HG02840 (cell line): ENCODE data around the gene GRID1.

Source experiments
- ATAC-seq: cut with Tn5 transposase; IDR thresholded peaks from one replicate; pipeline ENCODE4 v1.9.1; 2021; ENCODE audit warnings: mild to moderate bottlenecking, moderate library complexity, moderate number of reproducible peaks; ENCODE audit not compliant: unreplicated experiment, low FRiP score

GRID1 gene

GRCh38 chr10:85925201-85925750 is 441.3 kb downstream of the GRID1 start:
- ATAC-seq = no peak

- no peak for ATAC-seq
These were observed 442.1 kb downstream of the GRID1 start for GRCh38 chr10:85924382-85925102.

- ATAC-seq = no peak
These were observed 444.1 kb downstream of the GRID1 start for GRCh38 chr10:85922356-85923129.

GRCh38 chr10:85921789-85922188 is 444.8 kb downstream of the GRID1 start:
- ATAC-seq = no peak

DNA sequence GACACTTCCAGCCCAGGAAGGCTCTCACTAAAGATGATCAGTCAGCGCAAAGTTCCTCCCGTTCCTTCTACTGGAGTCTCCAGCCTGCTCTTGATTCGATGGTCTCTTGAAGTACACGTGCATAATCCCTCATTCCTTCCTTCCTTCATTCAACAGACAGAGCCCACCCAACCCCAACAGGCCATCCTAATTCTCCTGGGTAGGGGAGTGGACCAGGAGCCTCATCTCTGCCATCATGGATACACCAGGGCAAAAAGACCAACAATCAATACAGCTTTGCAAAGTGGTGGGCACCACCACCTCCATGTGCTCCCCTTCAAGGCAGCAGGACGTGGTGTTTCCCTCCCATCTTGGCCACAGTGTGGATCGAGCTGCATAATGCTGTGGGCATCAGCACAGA is 446.3 kb downstream of the GRID1 start:
- ATAC-seq = no peak

DNA sequence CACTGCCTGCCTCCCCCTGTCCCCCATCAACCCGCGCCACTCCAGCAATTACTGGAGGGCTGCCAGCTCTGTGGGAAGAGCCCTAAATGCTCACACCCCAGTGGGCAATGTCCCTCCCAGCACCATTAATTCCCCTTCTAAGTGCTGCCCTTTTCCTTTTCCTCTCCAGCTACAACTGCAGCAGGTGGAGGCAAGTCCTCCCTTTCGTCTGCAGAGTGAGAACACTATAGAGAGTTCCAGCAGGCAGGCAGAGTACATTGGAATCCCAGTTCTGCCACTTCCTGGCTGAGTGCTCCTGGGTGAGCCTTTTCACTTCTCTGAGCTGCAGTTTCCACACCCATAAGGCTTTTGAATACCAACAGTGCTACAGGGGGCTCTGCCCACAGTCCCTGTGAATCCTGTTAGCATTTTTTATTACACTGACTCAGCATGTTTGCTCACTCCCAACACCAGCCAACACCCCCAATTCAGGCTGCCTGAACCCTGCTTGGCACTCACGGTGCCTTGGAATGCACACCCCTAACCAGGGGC is 447.0 kb downstream of the GRID1 start:
- no peak for ATAC-seq

- ATAC-seq = no peak
These were observed 448.2 kb downstream of the GRID1 start for GRCh38 chr10:85918371-85918770.

- no peak for ATAC-seq
These were observed 449.0 kb downstream of the GRID1 start for GRCh38 chr10:85917601-85918000.

GRCh38 chr10:85916994-85917573 is 449.5 kb downstream of the GRID1 start:
- no peak for ATAC-seq

- ATAC-seq = no peak
These were observed 450.3 kb downstream of the GRID1 start for GRCh38 chr10:85916286-85916685.

- ATAC-seq = no peak
These were observed 451.2 kb downstream of the GRID1 start for GRCh38 chr10:85915245-85915846.

GRCh38 chr10:85914720-85915119 is 451.9 kb downstream of the GRID1 start:
- ATAC-seq = no peak

DNA sequence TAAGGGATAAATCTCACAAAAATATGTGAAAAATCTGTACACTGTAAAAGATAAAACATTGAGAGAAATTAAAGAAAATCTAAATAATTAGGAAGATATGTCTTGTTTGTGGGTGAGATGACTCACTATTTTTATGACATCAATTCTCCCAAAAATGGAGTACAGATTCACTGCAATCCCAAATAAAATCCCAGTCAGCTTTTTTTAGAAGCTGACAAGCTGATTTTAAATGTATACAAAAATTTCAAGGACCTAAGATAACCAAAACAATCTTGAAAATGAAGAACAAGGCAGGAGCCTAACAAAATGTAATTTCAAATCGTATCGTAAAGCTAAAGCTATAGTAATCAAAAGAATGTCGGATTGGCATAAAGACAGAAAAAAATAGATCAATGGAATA is 458.1 kb downstream of the GRID1 start:
- ATAC-seq = no peak

DNA sequence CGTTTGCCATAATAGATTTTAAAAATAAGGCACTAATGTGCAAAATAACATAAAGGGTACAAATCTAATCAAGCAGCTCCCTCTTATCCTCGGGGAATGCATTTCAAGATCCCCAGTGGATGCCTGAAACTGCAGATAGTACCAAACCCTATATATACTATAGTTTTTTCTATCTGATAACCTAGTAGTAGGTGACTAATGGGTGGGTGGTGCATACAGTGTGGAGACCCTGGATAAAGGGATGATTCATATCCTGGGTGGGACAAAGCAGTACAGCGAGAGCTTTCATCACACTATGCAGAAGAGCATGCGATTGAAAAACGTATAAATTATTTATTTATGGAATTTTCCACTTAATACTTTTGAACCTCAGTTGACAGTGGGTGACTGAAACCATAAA is 464.5 kb downstream of the GRID1 start:
- no peak for ATAC-seq

DNA sequence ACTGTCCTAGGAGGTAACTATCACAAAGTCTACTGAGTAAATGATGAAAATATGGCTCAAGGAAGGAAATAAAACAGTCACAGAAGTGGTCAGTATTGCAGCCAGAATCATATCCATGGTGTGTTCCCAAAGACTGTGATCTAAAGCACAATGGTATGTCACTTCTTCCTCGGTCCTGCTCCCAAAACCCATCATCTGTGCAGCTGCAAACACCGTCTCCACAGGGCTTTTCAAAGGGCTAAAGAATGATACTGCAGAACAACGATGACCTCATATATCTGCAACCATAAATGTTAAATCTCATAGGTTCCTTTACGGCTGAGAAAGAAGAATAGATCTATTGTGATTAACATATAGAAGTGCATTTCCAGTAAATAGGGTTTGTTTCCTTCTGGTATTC is 465.0 kb downstream of the GRID1 start:
- no peak for ATAC-seq

DNA sequence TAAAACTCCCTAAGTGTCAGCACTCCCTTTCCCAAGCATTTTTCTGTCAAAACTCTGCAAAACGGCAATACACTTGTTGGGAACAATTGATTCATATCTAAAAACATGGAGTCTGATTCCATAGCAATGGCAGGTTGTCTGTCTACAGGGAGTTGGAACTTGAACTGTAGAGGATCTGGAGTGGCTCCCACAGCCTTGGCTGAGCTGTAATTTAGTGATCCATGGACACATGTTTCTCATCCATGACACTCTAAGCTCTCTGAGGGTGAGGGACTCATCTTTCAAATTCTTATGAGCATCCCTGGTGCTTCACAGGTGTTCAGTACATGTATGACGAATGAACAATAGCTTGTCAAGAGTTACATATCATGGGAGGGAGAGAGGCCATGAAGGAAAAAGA is 466.1 kb downstream of the GRID1 start:
- ATAC-seq = no peak

- ATAC-seq = no peak
These were observed 466.5 kb downstream of the GRID1 start for GRCh38 chr10:85900061-85900460.

DNA sequence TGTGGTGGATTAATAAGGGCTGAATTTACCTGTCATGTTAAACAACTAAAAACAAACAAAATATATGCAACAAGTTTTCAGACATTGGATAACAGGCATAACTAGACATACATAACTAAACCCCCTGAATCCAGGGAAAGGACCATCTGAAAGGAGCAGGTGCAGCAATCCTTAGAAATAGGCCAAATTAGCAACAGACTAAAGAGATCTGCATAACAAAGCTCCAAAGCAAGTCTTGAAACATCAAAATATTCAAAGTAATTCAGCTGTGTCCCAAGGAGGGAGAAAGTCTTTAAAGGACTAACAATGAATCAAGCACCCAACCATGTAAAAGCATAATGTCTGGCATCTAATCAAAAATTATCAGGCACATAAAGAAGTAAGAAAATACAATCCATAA is 475.1 kb downstream of the GRID1 start:
- no peak for ATAC-seq

DNA sequence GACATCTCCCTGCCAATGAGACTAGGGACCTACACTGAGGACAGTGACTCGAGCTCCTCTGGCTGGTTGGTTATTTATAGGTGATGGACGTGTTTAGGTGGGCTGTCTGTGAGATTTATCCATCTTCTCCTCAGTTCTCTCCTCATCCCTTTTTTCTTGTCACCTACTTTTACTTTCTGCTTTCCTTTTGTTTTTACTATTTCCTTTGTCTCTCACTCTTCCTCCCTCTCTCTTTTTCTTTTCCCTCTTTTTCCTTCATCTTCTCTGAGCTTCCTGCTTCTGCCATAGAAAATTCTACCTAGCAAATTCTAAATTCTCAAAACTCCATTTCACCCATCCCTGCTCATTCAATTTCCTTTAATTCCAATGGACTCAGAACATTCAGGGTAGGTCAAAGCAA is 478.0 kb downstream of the GRID1 start:
- no peak for ATAC-seq

GRCh38 chr10:85888004-85888403 is 478.6 kb downstream of the GRID1 start:
- ATAC-seq = no peak

DNA sequence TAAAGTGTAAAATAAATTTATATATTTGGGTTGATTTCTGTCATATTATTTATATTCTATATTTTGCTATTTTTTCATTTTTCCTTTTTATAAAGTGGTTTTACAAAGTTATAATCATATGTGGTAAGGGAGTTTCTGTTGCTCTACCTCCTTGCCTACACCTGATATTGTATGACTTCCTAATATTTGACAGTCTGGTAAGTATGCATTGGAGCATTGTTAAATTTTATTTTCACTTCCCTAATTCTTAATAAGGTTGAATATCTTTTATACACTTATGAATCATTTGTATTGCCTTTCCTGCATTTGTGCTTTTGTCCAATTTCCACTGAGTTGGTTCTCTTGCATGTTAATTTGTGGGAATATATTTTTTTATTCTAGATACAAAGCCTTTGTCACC is 492.4 kb downstream of the GRID1 start:
- no peak for ATAC-seq
